Ishikawa (cell line): ENCODE data around the gene STXBP3.

Experiments used
- CEBPB ChIP-seq: IDR thresholded peaks from 2 replicates; pipeline ENCODE4 v1.6.1; 2012
- CREB1 ChIP-seq: IDR thresholded peaks from 2 replicates; pipeline ENCODE4 v1.6.1; 2012; ENCODE audit warnings: low read depth
- EGR1 ChIP-seq: IDR thresholded peaks from 2 replicates; pipeline ENCODE4 v1.6.1; 2012
- EP300 ChIP-seq: IDR thresholded peaks from 2 replicates; pipeline ENCODE4 v1.6.1; 2012; ENCODE audit warnings: borderline replicate concordance
- FOXM1 ChIP-seq: IDR thresholded peaks from 2 replicates; pipeline ENCODE4 v1.6.1; 2012; ENCODE audit warnings: low read depth, borderline replicate concordance
- MAX ChIP-seq: IDR thresholded peaks from 2 replicates; pipeline ENCODE4 v1.6.1; 2012
- NFIC ChIP-seq: IDR thresholded peaks from 2 replicates; pipeline ENCODE4 v1.6.1; 2012
- RAD21 ChIP-seq: IDR thresholded peaks from 2 replicates; pipeline ENCODE4 v1.6.1; 2012; ENCODE audit warnings: low read depth
- REST ChIP-seq: IDR thresholded peaks from 2 replicates; pipeline ENCODE4 v1.6.1; 2012; ENCODE audit warnings: low read depth, mild to moderate bottlenecking
- TAF1 ChIP-seq: IDR thresholded peaks from 2 replicates; pipeline ENCODE4 v1.6.1; 2012; ENCODE audit warnings: low read depth, mild to moderate bottlenecking
- TEAD4 ChIP-seq: IDR thresholded peaks from 2 replicates; pipeline ENCODE4 v1.6.1; 2012
- USF1 ChIP-seq: IDR thresholded peaks from 2 replicates; pipeline ENCODE4 v1.6.1; 2012
- YY1 ChIP-seq: IDR thresholded peaks from 2 replicates; pipeline ENCODE4 v1.6.1; 2012; ENCODE audit warnings: low read depth
- ZBTB7A ChIP-seq: IDR thresholded peaks from 2 replicates; pipeline ENCODE4 v1.6.1; 2012; ENCODE audit warnings: low read depth

- TF ChIP-seq NFIC (no peak), TEAD4 (no peak), TAF1 (no peak), CEBPB (no peak), YY1 (no peak), CREB1 (no peak), REST (no peak), EP300 (no peak), RAD21 (no peak), MAX (no peak), EGR1 (no peak), ZBTB7A (no peak), FOXM1 (no peak), USF1 (no peak)
These were observed 99.5 kb downstream of the STXBP3 start for GRCh38 chr1:108845991-108846390.
